Measurements from ENCODE around the gene COQ10A. TPM values are rescaled to one million over a fixed set of nuclear protein-coding genes. Genes with fewer than 3 reads are reported as not detected.

Gene COQ10A
- total and polyA plus RNA-seq, 2 of the 13 experiments (the other 11 are each of a cell fraction or from before 2014, with no cell fraction given): 21.0 to 37.3 TPM

DNA sequence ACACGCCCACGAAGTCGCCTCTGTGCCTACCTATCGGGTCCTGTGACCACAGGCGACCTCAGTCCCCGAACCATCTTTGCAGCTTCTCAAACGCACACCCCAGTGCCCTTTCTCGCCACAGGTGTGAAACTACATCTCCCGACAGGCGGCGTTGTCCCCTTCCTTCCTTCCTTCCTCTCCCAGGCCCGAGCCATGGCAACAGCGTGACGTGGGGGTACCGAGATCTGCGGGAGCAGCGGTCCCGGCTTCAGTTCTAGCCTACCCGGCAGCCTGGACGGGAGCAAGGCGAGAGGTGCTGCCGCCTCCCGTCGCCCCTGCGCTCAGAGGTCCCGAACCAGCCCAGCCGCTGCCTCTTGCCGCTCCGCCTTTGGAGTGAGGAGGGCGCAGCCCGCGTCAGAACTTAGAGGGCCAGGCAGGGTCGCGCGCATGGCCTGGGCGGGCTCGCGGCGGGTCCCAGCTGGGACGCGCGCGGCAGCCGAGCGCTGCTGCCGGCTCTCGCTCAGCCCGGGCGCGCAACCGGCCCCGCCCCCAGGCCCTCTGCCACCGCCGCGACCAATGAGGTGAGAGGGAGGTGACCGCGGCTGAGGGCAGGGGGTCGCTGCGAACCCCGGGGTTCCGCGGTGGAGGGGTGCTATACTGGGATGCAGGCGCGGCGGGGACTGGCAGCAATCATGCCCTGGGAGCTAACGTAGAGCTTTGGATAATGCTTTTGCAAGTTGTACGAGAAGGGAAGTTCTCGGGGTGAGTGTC is at the start of gene COQ10A (continued):
- TF ChIP-seq DMAP1 (CRISPR knock-in tag; IDR thresholded peaks at IDR 0.05): peak; percentile 57
- no peak for TF ChIP-seq MBNL3 (CRISPR knock-in tag; conservative IDR thresholded peaks at IDR 0.05)
- no peak for TF ChIP-seq EEA1 (CRISPR knock-in tag; IDR thresholded peaks at IDR 0.05; ENCODE audit: borderline replicate concordance)
- no peak for TF ChIP-seq PHF5A (CRISPR knock-in tag; IDR thresholded peaks at IDR 0.05; ENCODE audit: low read depth, unreplicated experiment)
- no peak for TF ChIP-seq ZNF24 (IDR thresholded peaks at IDR 0.05)
- peak; percentile 65 for TF ChIP-seq NFYB (CRISPR knock-in tag; IDR thresholded peaks at IDR 0.05)
- no peak for TF ChIP-seq SSRP1 (CRISPR knock-in tag; IDR thresholded peaks at IDR 0.05)
- TF ChIP-seq, protein P1, sequence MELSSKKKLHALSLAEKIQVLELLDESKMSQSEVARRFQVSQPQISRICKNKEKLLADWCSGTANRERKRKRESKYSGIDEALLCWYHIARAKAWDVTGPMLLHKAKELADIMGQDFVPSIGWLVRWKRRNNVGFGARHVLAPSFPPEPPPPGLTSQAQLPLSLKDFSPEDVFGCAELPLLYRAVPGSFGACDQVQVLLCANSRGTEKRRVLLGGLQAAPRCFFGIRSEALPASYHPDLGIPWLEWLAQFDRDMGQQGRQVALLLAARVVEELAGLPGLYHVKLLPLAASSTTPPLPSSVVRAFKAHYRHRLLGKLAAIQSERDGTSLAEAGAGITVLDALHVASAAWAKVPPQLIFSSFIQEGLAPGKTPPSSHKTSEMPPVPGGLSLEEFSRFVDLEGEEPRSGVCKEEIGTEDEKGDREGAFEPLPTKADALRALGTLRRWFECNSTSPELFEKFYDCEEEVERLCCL (CRISPR knock-in tag; IDR thresholded peaks at IDR 0.05; ENCODE audit: borderline replicate concordance): peak; percentile 45; the same call in 1 of the 2 replicates
- TF ChIP-seq TFDP2 (CRISPR knock-in tag; IDR thresholded peaks at IDR 0.05): peak; percentile 74
- no peak for TF ChIP-seq ZNF891 (CRISPR knock-in tag; IDR thresholded peaks at IDR 0.05)
- TF ChIP-seq ZBTB38 (CRISPR knock-in tag; IDR thresholded peaks at IDR 0.05): no peak; the same call in 1 of the 2 replicates
- TF ChIP-seq ZSCAN21 (CRISPR knock-in tag; IDR thresholded peaks at IDR 0.05; ENCODE audit: borderline replicate concordance): peak; percentile 70; the same call in 1 of the 2 replicates
- TF ChIP-seq FOXO4 (CRISPR knock-in tag; conservative IDR thresholded peaks at IDR 0.05): no peak
- peak; percentile 84; the same call in 1 of the 2 replicates for TF ChIP-seq CENPT (CRISPR knock-in tag; IDR thresholded peaks at IDR 0.05; ENCODE audit: low read depth)
- peak; percentile 60; the same call in 1 of the 2 replicates for TF ChIP-seq PHF21A (CRISPR knock-in tag; IDR thresholded peaks at IDR 0.05)
- TF ChIP-seq GTF2F1 (IDR thresholded peaks at IDR 0.05; ENCODE audit: low read length): no peak
- no peak for TF ChIP-seq ZNF367 (CRISPR knock-in tag; IDR thresholded peaks at IDR 0.05; ENCODE audit: borderline replicate concordance)
- TF ChIP-seq SIN3B (IDR thresholded peaks at IDR 0.05; ENCODE audit: low read length): no peak
- no peak; the same call in 1 of the 2 replicates for TF ChIP-seq ZNF121 (CRISPR knock-in tag; IDR thresholded peaks at IDR 0.05)
- TF ChIP-seq FLYWCH1 (CRISPR knock-in tag; IDR thresholded peaks at IDR 0.05): no peak
- TF ChIP-seq ZIK1 (CRISPR knock-in tag; IDR thresholded peaks at IDR 0.05; ENCODE audit: borderline replicate concordance, low read depth): no peak; the same call in 1 of the 2 replicates
- peak; percentile 40 for TF ChIP-seq ISL2 (CRISPR knock-in tag; IDR thresholded peaks at IDR 0.05)
- TF ChIP-seq ELF3 (CRISPR knock-in tag; IDR thresholded peaks at IDR 0.05): peak; percentile 76; the same call in 1 of the 2 replicates
- peak; percentile 75 for TF ChIP-seq RXRA (CRISPR knock-in tag; IDR thresholded peaks at IDR 0.05)
- no peak for TF ChIP-seq NR3C1 (CRISPR knock-in tag; IDR thresholded peaks at IDR 0.05)
- no peak for TF ChIP-seq ZNF841 (CRISPR knock-in tag; IDR thresholded peaks at IDR 0.05; ENCODE audit: borderline replicate concordance)
- TF ChIP-seq SRSF4 (IDR thresholded peaks at IDR 0.05; ENCODE audit: low read depth, low read length, poor library complexity, severe bottlenecking): no peak
- TF ChIP-seq ZNF792 (CRISPR knock-in tag; IDR thresholded peaks at IDR 0.05): peak; percentile 89
- TF ChIP-seq ZNF530 (CRISPR knock-in tag; IDR thresholded peaks at IDR 0.05; ENCODE audit: low read depth): no peak
- peak; percentile 95; the same call in 1 of the 2 replicates for TF ChIP-seq HDAC1 (CRISPR knock-in tag; IDR thresholded peaks at IDR 0.05)

Data from HepG2 (cell line).